GM12878 (cell line): ENCODE data around the gene XG. TPM values are rescaled to one million over a fixed set of nuclear protein-coding genes. Genes with fewer than 3 reads are reported as not detected.

Source experiments
- ATAC-seq: fragments of 200-7000 bp; cut with Tn5 transposase; 3 replicates; pipeline ENCODE4 v1.9.1; 2020; ENCODE audit warnings: mild to moderate bottlenecking, moderate library complexity
- BruUV-seq: library from RNA; stranded (reverse); fragments of 400-500 nt; replicated peaks from 2 replicates; lab custom pipeline; 2021; lab: Mats Ljungman, UMichigan
- CTCF ChIA-PET: fragments of 300-600 bp; sonication (Branson Sonifier 250); formaldehyde crosslinking; extraction: SDS; loops from one replicate; lab custom pipeline; 2021; ENCODE audit warnings: inconsistent platforms; lab: Yijun Ruan, JAX
- POLR2A ChIA-PET: fragments of 350-600 bp; formaldehyde crosslinking; extraction: SDS; loops from one replicate; lab custom pipeline; 2021; ENCODE audit warnings: inconsistent platforms; lab: Charles Lee
- RAD21 ChIA-PET: fragments of 300-600 bp; sonication (Branson Sonifier 250); formaldehyde crosslinking; loops from one replicate; lab custom pipeline; 2023; ENCODE audit warnings: antibody characterized with exemption; ENCODE audit not compliant: unreplicated experiment; lab: Charles Lee
- SMC1A ChIA-PET: fragments of 300-600 bp; sonication (Branson Sonifier 250); formaldehyde crosslinking; loops from one replicate; lab custom pipeline; 2023; ENCODE audit not compliant: unreplicated experiment, uncharacterized antibody; lab: Charles Lee
- DNase-seq: peaks from one replicate; pipeline ENCODE4 v3.0.0-alpha.2; 2011; ENCODE audit warnings: low read depth, low spot score
- FAIRE-seq: peaks from 3 replicates; lab custom pipeline; 2011; peaks lifted over from hg19 to GRCh38; lab: Jason Lieb, UNC
- H2AFZ ChIP-seq: 2 replicates; pipeline ENCODE4 v1.6.0; 2011; ENCODE audit warnings: low read depth, low read length, control low read depth; ENCODE audit not compliant: control insufficient read depth
- H3K27ac ChIP-seq: 2 replicates; pipeline ENCODE4 v1.5.1; 2011; ENCODE audit warnings: control low read depth; ENCODE audit not compliant: control insufficient read depth, insufficient read depth
- H3K27me3 ChIP-seq, 2 experiments: replicated peaks in 1 of 2; 2 replicates each; pipeline versions ENCODE4 v1.6.0 to v1.6.1; 2011; ENCODE audit warnings: low read length in 1 of 2; ENCODE audit not compliant: control insufficient read depth in 2 of 2, insufficient read depth in 2 of 2
- H3K36me3 ChIP-seq, 2 experiments: 2 replicates each; pipeline ENCODE4 v1.5.1; 2011; ENCODE audit warnings: low read length in 1 of 2; ENCODE audit not compliant: control insufficient read depth in 2 of 2, insufficient read depth in 2 of 2
- H3K4me1 ChIP-seq: 2 replicates; pipeline ENCODE4 v1.6.1; 2011; ENCODE audit warnings: mild to moderate bottlenecking, low read length, moderate library complexity, mixed read lengths; ENCODE audit not compliant: control insufficient read depth, insufficient read depth
- H3K4me2 ChIP-seq: 2 replicates; pipeline ENCODE4 v1.6.0; 2011; ENCODE audit warnings: control low read depth; ENCODE audit not compliant: control insufficient read depth, insufficient read depth
- H3K4me3 ChIP-seq: fragments of 200-600 bp; sonication (generic); 2 replicates; pipeline ENCODE4 v1.5.1; 2016
- H3K79me2 ChIP-seq: 2 replicates; pipeline ENCODE4 v1.6.0; 2011; ENCODE audit warnings: low read length; ENCODE audit not compliant: control insufficient read depth, insufficient read depth
- H3K9ac ChIP-seq: 2 replicates; pipeline ENCODE4 v1.8.0; 2011; ENCODE audit warnings: low read length, control low read depth, mixed read lengths; ENCODE audit not compliant: control insufficient read depth, insufficient read depth
- H3K9me3 ChIP-seq: replicated peaks from 3 replicates; pipeline ENCODE4 v1.5.1; 2011; ENCODE audit warnings: mild to moderate bottlenecking, low read length; ENCODE audit not compliant: control insufficient read depth, insufficient read depth
- H4K20me1 ChIP-seq: 2 replicates; pipeline ENCODE4 v1.6.0; 2011; ENCODE audit not compliant: control insufficient read depth, insufficient read depth
- BACH1 ChIP-seq: fragments of 450-650 bp; IDR thresholded peaks from 2 replicates; pipeline ENCODE4 v1.6.1; 2017; ENCODE audit warnings: mild to moderate bottlenecking, borderline replicate concordance
- BMI1 ChIP-seq: fragments of 450-650 bp; IDR thresholded peaks from 2 replicates; pipeline ENCODE4 v1.6.1; 2016; ENCODE audit warnings: mild to moderate bottlenecking, moderate library complexity, borderline replicate concordance
- CHD2 ChIP-seq: IDR thresholded peaks from 2 replicates; pipeline ENCODE4 v1.6.1; 2011; ENCODE audit warnings: low read depth, low read length, improper control_type of control experiment, borderline replicate concordance
- ETV6 ChIP-seq, 2 experiments: fragments of 450-650 bp in 1 of 2; IDR thresholded peaks in 1 of 2; conservative IDR thresholded peaks in 1 of 2; 2 replicates each; pipeline ENCODE4 v1.6.1; 2014; ENCODE audit warnings: antibody characterized with exemption in 1 of 2, borderline replicate concordance in 1 of 2, low read depth in 1 of 2, mild to moderate bottlenecking in 1 of 2, moderate library complexity in 1 of 2
- KAT2A ChIP-seq: conservative IDR thresholded peaks from 2 replicates; pipeline ENCODE4 v1.6.1; 2011; ENCODE audit warnings: low read depth, low read length; ENCODE audit not compliant: control insufficient read depth
- KLF5 ChIP-seq: fragments of 450-650 bp; IDR thresholded peaks from 2 replicates; pipeline ENCODE4 v1.6.1; 2014; ENCODE audit warnings: mild to moderate bottlenecking; ENCODE audit not compliant: partially characterized antibody
- MXI1 ChIP-seq: fragments of 150-350 bp; IDR thresholded peaks from 2 replicates; pipeline ENCODE4 v1.6.1; 2011; ENCODE audit warnings: low read depth, mild to moderate bottlenecking, inconsistent platforms, low read length, improper control_type of control experiment
- POLR2A ChIP-seq: IDR thresholded peaks from 2 replicates; pipeline ENCODE4 v1.6.1; 2011; ENCODE audit warnings: low read depth, mild to moderate bottlenecking, low read length
- POLR2AphosphoS2 ChIP-seq: IDR thresholded peaks from 2 replicates; pipeline ENCODE4 v1.6.1; 2011; ENCODE audit warnings: low read depth, mild to moderate bottlenecking, low read length, improper control_type of control experiment, moderate library complexity
- POU2F2 ChIP-seq: IDR thresholded peaks from 3 replicates; pipeline ENCODE4 v1.6.1; 2011; ENCODE audit warnings: low read depth, mild to moderate bottlenecking, low read length, borderline replicate concordance
- SMC3 ChIP-seq: IDR thresholded peaks from 2 replicates; pipeline ENCODE4 v1.6.1; 2011; ENCODE audit warnings: low read length, improper control_type of control experiment, borderline replicate concordance
- SRF ChIP-seq, 2 experiments: IDR thresholded peaks; 2 replicates each; pipeline ENCODE4 v1.6.1; 2011; ENCODE audit warnings: low read depth in 2 of 2, low read length in 2 of 2, mild to moderate bottlenecking in 1 of 2, moderate library complexity in 1 of 2
- SUPT20H ChIP-seq: IDR thresholded peaks from 2 replicates; pipeline ENCODE4 v1.6.1; 2011; ENCODE audit warnings: low read depth, mild to moderate bottlenecking, low read length, moderate library complexity, borderline replicate concordance; ENCODE audit not compliant: control insufficient read depth
- TCF3 ChIP-seq: IDR thresholded peaks from 2 replicates; pipeline ENCODE4 v1.6.1; 2012; ENCODE audit warnings: low read depth, mild to moderate bottlenecking, low read length, borderline replicate concordance; ENCODE audit not compliant: insufficient read depth
- ZBED1 ChIP-seq: IDR thresholded peaks from 2 replicates; pipeline ENCODE4 v1.6.1; 2016; ENCODE audit warnings: borderline replicate concordance
- WGBS: methylation state at CpG from one replicate; pipeline ENCODE4 v1.1.6; 2016; ENCODE audit warnings: low lambda C conversion rate; ENCODE audit not compliant: insufficient replicate concordance, insufficient coverage; ENCODE audit errors: missing lambda C conversion rate; 5-methylcytosine and 5-hydroxymethylcytosine counted together
- in situ Hi-C: fragments of 300-500 bp; cut with MboI; formaldehyde crosslinking; loops from 9 replicates; pipeline ENCODE4 v1.14.3; 2018; ENCODE audit warnings: mixed read lengths
- intact Hi-C: fragments of 100-400 bp; cut with micrococcal nuclease; formaldehyde crosslinking; loops from one replicate; pipeline ENCODE4 v1.14.2; 2022; ENCODE audit not compliant: unreplicated experiment
- polyA plus RNA-seq, 11 experiments: library from polyadenylated mRNA; depleted of rRNA in 4 of 11; unstranded in 6 of 11; stranded (reverse) in 5 of 11; fragments of >200 nt; fragmentation: Nextera tagmentation in 4 of 11; fragmentation: Illumina TruSeq in 1 of 11; extraction: Ambion mirVana in 4 of 11; extraction: Trizol in 1 of 11; gene quantifications; 1 replicate in 1 of 11; 2 replicates in 10 of 11; pipeline versions ENCODE4 v1.2.1 to v1.2.3, GENCODE V29; 2011 to 2016; ENCODE audit warnings: inconsistent platforms in 2 of 11, missing spikeins in 2 of 11, low read depth in 1 of 11
- total RNA-seq, 4 experiments: library from RNA; depleted of rRNA in 3 of 4; stranded (reverse); fragments of >200 nt in 3 of 4; fragmentation: Illumina TruSeq in 1 of 4; extraction: Trizol in 1 of 4; gene quantifications; 2 replicates each; pipeline versions ENCODE4 v1.2.1 to v1.2.3, GENCODE V29; 2013 to 2021
- TF ChIP-seq, protein P1 (sequence below): IDR thresholded peaks from 2 replicates; pipeline ENCODE4 v1.6.1; 2012; ENCODE audit warnings: low read depth, low read length, improper control_type of control experiment
- TF ChIP-seq, protein P2 (sequence below): fragments of 150-350 bp; IDR thresholded peaks from 2 replicates; pipeline ENCODE4 v1.6.1; 2014; ENCODE audit warnings: mild to moderate bottlenecking, low read depth, low read length

The XG gene
- total and polyA plus RNA-seq, 10 of the 15 experiments (the other 5 are each of a cell fraction or from before 2014, with no cell fraction given): not detected

GRCh38 chrX:2859197-2859797, 107.5 kb downstream of the XG start (continued):
- no peak for TF ChIP-seq BACH1
- no peak for TF ChIP-seq POLR2AphosphoS2
- TF ChIP-seq, protein P1, sequence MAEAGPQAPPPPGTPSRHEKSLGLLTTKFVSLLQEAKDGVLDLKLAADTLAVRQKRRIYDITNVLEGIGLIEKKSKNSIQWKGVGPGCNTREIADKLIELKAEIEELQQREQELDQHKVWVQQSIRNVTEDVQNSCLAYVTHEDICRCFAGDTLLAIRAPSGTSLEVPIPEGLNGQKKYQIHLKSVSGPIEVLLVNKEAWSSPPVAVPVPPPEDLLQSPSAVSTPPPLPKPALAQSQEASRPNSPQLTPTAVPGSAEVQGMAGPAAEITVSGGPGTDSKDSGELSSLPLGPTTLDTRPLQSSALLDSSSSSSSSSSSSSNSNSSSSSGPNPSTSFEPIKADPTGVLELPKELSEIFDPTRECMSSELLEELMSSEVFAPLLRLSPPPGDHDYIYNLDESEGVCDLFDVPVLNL: no peak
- TF ChIP-seq SUPT20H: no peak

GRCh38 chrX:2862404-2862803, 110.6 kb downstream of the XG start:
- no peak for DNase-seq
- no peaks in the 10 kb centered on the region for H3K9me3 ChIP-seq
- TF ChIP-seq KLF5: no peak
- no peak for TF ChIP-seq ZBED1
- no peak for TF ChIP-seq TCF3
- TF ChIP-seq CHD2: no peak
- TF ChIP-seq ETV6 (conservative IDR thresholded peaks at IDR 0.05 in 1 of 2, IDR thresholded peaks at IDR 0.05 in 1 of 2; ENCODE audit: borderline replicate concordance in 1 of 2, low read depth in 1 of 2): no peak
- TF ChIP-seq POU2F2: no peak
- TF ChIP-seq POLR2A: no peak
- TF ChIP-seq SMC3: no peak
- TF ChIP-seq, protein P2, sequence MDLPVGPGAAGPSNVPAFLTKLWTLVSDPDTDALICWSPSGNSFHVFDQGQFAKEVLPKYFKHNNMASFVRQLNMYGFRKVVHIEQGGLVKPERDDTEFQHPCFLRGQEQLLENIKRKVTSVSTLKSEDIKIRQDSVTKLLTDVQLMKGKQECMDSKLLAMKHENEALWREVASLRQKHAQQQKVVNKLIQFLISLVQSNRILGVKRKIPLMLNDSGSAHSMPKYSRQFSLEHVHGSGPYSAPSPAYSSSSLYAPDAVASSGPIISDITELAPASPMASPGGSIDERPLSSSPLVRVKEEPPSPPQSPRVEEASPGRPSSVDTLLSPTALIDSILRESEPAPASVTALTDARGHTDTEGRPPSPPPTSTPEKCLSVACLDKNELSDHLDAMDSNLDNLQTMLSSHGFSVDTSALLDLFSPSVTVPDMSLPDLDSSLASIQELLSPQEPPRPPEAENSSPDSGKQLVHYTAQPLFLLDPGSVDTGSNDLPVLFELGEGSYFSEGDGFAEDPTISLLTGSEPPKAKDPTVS: no peak
- no peak for TF ChIP-seq SRF (IDR thresholded peaks at IDR 0.05; ENCODE audit: low read depth in 2 of 2, low read length in 2 of 2)
- no peak for TF ChIP-seq BMI1
- no peak for TF ChIP-seq KAT2A
- TF ChIP-seq MXI1: no peak
- TF ChIP-seq, all 136 proteins: peak for 0
- ATAC-seq (no peak), FAIRE-seq (no peak)
- SMC1A ChIA-PET: no interaction called here
- no peaks in the 10 kb centered on the region for H3K79me2 ChIP-seq
- WGBS: 17% methylated on average over 9 of the region's 9 CpGs
- no peaks in the 10 kb centered on the region for H3K27me3 ChIP-seq
- H3K36me3 ChIP-seq: no peaks in the 10 kb centered on the region
- no peak overlapping the region for H3K4me2 ChIP-seq
- RAD21 ChIA-PET: no interaction called here
- POLR2A ChIA-PET: no interaction called here
- H4K20me1 ChIP-seq: no peaks in the 10 kb centered on the region
- BruUV-seq: no TSS peak
- no peak overlapping the region for H2AFZ ChIP-seq
- intact Hi-C loops (no loop called here), in situ Hi-C loops (no loop called here)
- H3K4me3 ChIP-seq: no peak overlapping the region
- H3K27ac ChIP-seq: no peak overlapping the region
- no peaks in the 10 kb centered on the region for H3K4me1 ChIP-seq
- CTCF ChIA-PET: no interaction called here
- no peak overlapping the region for H3K9ac ChIP-seq
